SK-N-SH (cell line): ENCODE results near the gene AGAP1. TPM values are rescaled to one million over a fixed set of nuclear protein-coding genes. Genes with fewer than 3 reads are reported as not detected.

Experiments used
- CTCF ChIA-PET: fragments of 300-600, 350-600 bp; formaldehyde crosslinking; extraction: SDS; loops from one replicate; lab custom pipeline; 2021; lab: Yijun Ruan, JAX
- POLR2A ChIA-PET: fragments of 350-600 bp; sonication (Branson Sonifier 250); formaldehyde crosslinking; extraction: SDS; loops from one replicate; lab custom pipeline; 2020; ENCODE audit warnings: antibody characterized with exemption, inconsistent platforms; lab: Yijun Ruan, JAX
- DNase-seq: peaks from one replicate; pipeline ENCODE4 v3.0.0; 2012
- H2AFZ ChIP-seq: fragments of 200-600 bp; sonication (generic); 2 replicates; pipeline ENCODE4 v1.8.1; 2016; ENCODE audit warnings: antibody characterized with exemption, mild to moderate bottlenecking, low read depth
- H3F3A ChIP-seq: fragments of 200-600 bp; sonication (generic); replicated peaks from 2 replicates; pipeline ENCODE3; 2016; ENCODE audit warnings: antibody characterized with exemption, mild to moderate bottlenecking; ENCODE audit not compliant: insufficient read depth
- H3K27ac ChIP-seq, 2 experiments: fragments of 200-500 bp in 1 of 2; fragments of 200-600 bp in 1 of 2; sonication (Bioruptor generic) in 1 of 2; sonication (generic), shearing (Covaris generic) in 1 of 2; 2 replicates each; pipeline versions ENCODE4 v1.5.1 to v1.6.1; 2014 to 2016; ENCODE audit warnings: low read depth in 2 of 2, inconsistent platforms in 1 of 2, low read length in 1 of 2, mild to moderate bottlenecking in 1 of 2, mixed read lengths in 1 of 2
- H3K27me3 ChIP-seq: fragments of 200-600 bp; sonication (generic), shearing (Covaris generic); 2 replicates; pipeline ENCODE4 v1.6.1; 2016; ENCODE audit warnings: mixed run types; ENCODE audit not compliant: insufficient read depth
- H3K36me3 ChIP-seq, 2 experiments: fragments of 200-500 bp in 1 of 2; fragments of 200-600 bp in 1 of 2; sonication (Bioruptor generic) in 1 of 2; sonication (generic) in 1 of 2; replicated peaks in 1 of 2; 2 replicates each; pipeline versions ENCODE3 to v1.5.1; 2014 to 2016; ENCODE audit warnings: low read length in 1 of 2, mild to moderate bottlenecking in 1 of 2; ENCODE audit not compliant: insufficient read depth in 2 of 2, control insufficient read depth in 1 of 2
- H3K4me1 ChIP-seq, 2 experiments: fragments of 200-500 bp in 1 of 2; fragments of 200-600 bp in 1 of 2; sonication (Bioruptor generic) in 1 of 2; sonication (generic), shearing (Covaris generic) in 1 of 2; 2 replicates each; pipeline versions ENCODE4 v1.5.1 to v1.6.1; 2014 to 2016; ENCODE audit warnings: low read depth in 1 of 2, low read length in 1 of 2, mixed run types in 1 of 2; ENCODE audit not compliant: insufficient read depth in 2 of 2, control insufficient read depth in 1 of 2
- H3K4me2 ChIP-seq: fragments of 200-600 bp; sonication (generic), shearing (Covaris generic); 2 replicates; pipeline ENCODE4 v1.6.1; 2017; ENCODE audit warnings: mixed run types
- H3K4me3 ChIP-seq, 2 experiments: fragments of 200-500 bp in 1 of 2; fragments of 200-600 bp in 1 of 2; sonication (Bioruptor generic) in 1 of 2; sonication (generic), shearing (Covaris generic) in 1 of 2; 2 replicates each; pipeline versions ENCODE4 v1.5.1 to v1.8.1; 2014 to 2016; ENCODE audit warnings: low read depth in 2 of 2, inconsistent platforms in 1 of 2, low read length in 1 of 2, mild to moderate bottlenecking in 1 of 2, mixed read lengths in 1 of 2, moderate library complexity in 1 of 2
- H3K79me2 ChIP-seq: fragments of 200-600 bp; sonication (generic); 2 replicates; pipeline ENCODE4 v1.8.1; 2017; ENCODE audit warnings: mild to moderate bottlenecking; ENCODE audit not compliant: insufficient read depth
- H3K9ac ChIP-seq: fragments of 200-600 bp; sonication (generic); 2 replicates; pipeline ENCODE4 v1.6.1; 2017; ENCODE audit warnings: mixed run types
- H3K9me2 ChIP-seq: fragments of 200-600 bp; sonication (generic); 2 replicates; pipeline ENCODE4 v1.6.1; 2017; ENCODE audit warnings: mixed run types
- H3K9me3 ChIP-seq: fragments of 200-600 bp; sonication (generic); 2 replicates; pipeline ENCODE4 v1.6.1; 2017; ENCODE audit warnings: mixed run types, mild to moderate bottlenecking, moderate library complexity
- H4K20me1 ChIP-seq: fragments of 200-600 bp; sonication (generic); 2 replicates; pipeline ENCODE4 v1.6.1; 2017; ENCODE audit warnings: mild to moderate bottlenecking, mixed run types; ENCODE audit not compliant: insufficient read depth
- CHD2 ChIP-seq: fragments of 150-350 bp; IDR thresholded peaks from 2 replicates; pipeline ENCODE4 v1.6.1; 2018; ENCODE audit warnings: low read length; ENCODE audit not compliant: partially characterized antibody
- ELF1 ChIP-seq: IDR thresholded peaks from 2 replicates; pipeline ENCODE4 v1.4.0; 2012
- EZH2phosphoT487 ChIP-seq: fragments of 200-600 bp; sonication (generic); IDR thresholded peaks from 2 replicates; pipeline ENCODE4 v1.6.1; 2017; ENCODE audit warnings: low read depth, mixed run types, mild to moderate bottlenecking, antibody characterized with exemption, moderate library complexity, borderline replicate concordance
- MEF2A ChIP-seq: IDR thresholded peaks from 2 replicates; pipeline ENCODE4 v1.4.0; 2012; ENCODE audit warnings: low read depth, borderline replicate concordance
- MXI1 ChIP-seq: IDR thresholded peaks from 2 replicates; pipeline ENCODE4 v1.6.1; 2012; ENCODE audit warnings: mild to moderate bottlenecking, low read depth, low read length, improper control_type of control experiment
- POLR2AphosphoS5 ChIP-seq: IDR thresholded peaks from 2 replicates; pipeline ENCODE4 v1.6.1; 2012; ENCODE audit warnings: low read depth, low read length
- RAD21 ChIP-seq: IDR thresholded peaks from 2 replicates; pipeline ENCODE4 v1.6.1; 2012; ENCODE audit warnings: mild to moderate bottlenecking, low read length
- RFX5 ChIP-seq: IDR thresholded peaks from 2 replicates; pipeline ENCODE4 v1.6.1; 2012; ENCODE audit warnings: mild to moderate bottlenecking, improper control_type of control experiment, low read length
- SIN3A ChIP-seq: IDR thresholded peaks from 2 replicates; pipeline ENCODE4 v1.6.1; 2012; ENCODE audit warnings: low read depth, mild to moderate bottlenecking, low read length, moderate library complexity, borderline replicate concordance
- SMC3 ChIP-seq: IDR thresholded peaks from 2 replicates; pipeline ENCODE4 v1.6.1; 2012; ENCODE audit warnings: low read depth, low read length, improper control_type of control experiment
- YY1 ChIP-seq: IDR thresholded peaks from 2 replicates; pipeline ENCODE4 v1.4.0; 2012; ENCODE audit warnings: low read depth, mild to moderate bottlenecking
- WGBS: methylation state at CpG from one replicate; pipeline ENCODE4 v1.1.6; 2017; ENCODE audit warnings: low lambda C conversion rate; 5-methylcytosine and 5-hydroxymethylcytosine counted together
- polyA plus RNA-seq, 3 experiments: library from polyadenylated mRNA; depleted of rRNA; stranded (reverse); fragments of >200 nt; gene quantifications; 2 replicates each; pipeline ENCODE4 v1.2.3, GENCODE V29; 2012
- TF ChIP-seq, protein P1 (sequence below): IDR thresholded peaks from 2 replicates; pipeline ENCODE4 v1.4.0; 2012; ENCODE audit warnings: low read depth
- TF ChIP-seq, protein P2 (sequence below): fragments of 150-350 bp; IDR thresholded peaks from 2 replicates; pipeline ENCODE4 v1.6.1; 2016; ENCODE audit warnings: mild to moderate bottlenecking, low read depth, low read length
- TF ChIP-seq, protein P3 (sequence below): fragments of 200-600 bp; sonication (generic); IDR thresholded peaks from 2 replicates; pipeline ENCODE4 v1.6.1; 2017; ENCODE audit warnings: antibody characterized with exemption, mild to moderate bottlenecking, moderate library complexity
- TF ChIP-seq, protein P4 (sequence below): IDR thresholded peaks from 2 replicates; pipeline ENCODE4 v1.4.0; 2012; ENCODE audit warnings: low read depth, borderline replicate concordance
- TF ChIP-seq, protein P5 (sequence below): IDR thresholded peaks from 2 replicates; pipeline ENCODE4; 2012
- TF ChIP-seq, protein P6 (sequence below): IDR thresholded peaks from 2 replicates; pipeline ENCODE4 v1.6.1; 2012; ENCODE audit warnings: mild to moderate bottlenecking, low read depth, low read length, moderate library complexity
- TF ChIP-seq, protein P7 (sequence below): IDR thresholded peaks from 2 replicates; pipeline ENCODE4 v1.4.0; 2012; ENCODE audit warnings: low read depth, borderline replicate concordance

Gene AGAP1
- polyA plus RNA-seq, 1 of the 3 experiments (the other 2 are of a cell fraction) = 8.8 TPM

DNA sequence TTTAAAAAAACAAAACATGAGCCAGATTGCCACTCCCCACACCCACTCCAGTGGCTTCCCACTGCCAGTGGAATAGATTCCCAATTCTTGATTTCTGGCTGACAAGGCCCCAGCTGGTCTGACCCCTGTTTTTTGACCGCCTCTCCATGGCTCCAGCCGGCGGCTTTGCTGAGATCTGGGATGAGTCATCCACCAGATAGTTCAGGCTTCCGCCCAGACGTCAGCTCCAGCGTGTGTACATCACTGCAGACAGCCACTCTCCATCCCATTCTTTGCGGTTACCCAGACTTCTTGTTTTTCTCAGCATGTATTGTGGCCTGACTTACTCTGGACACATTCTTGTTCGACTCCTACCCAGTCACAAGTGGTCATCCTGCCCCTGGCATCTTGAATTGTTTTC is 446.5 kb downstream of the AGAP1 start (continued):
- TF ChIP-seq MXI1 = peak; percentile 44; the same call in 1 of the 2 replicates
- peak; percentile 41 for TF ChIP-seq CHD2
- TF ChIP-seq, protein P1, sequence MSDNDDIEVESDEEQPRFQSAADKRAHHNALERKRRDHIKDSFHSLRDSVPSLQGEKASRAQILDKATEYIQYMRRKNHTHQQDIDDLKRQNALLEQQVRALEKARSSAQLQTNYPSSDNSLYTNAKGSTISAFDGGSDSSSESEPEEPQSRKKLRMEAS = peak; percentile 81
- no peak for TF ChIP-seq YY1
- no peak for TF ChIP-seq EZH2phosphoT487
- no peak for TF ChIP-seq ELF1
- TF ChIP-seq, protein P2, sequence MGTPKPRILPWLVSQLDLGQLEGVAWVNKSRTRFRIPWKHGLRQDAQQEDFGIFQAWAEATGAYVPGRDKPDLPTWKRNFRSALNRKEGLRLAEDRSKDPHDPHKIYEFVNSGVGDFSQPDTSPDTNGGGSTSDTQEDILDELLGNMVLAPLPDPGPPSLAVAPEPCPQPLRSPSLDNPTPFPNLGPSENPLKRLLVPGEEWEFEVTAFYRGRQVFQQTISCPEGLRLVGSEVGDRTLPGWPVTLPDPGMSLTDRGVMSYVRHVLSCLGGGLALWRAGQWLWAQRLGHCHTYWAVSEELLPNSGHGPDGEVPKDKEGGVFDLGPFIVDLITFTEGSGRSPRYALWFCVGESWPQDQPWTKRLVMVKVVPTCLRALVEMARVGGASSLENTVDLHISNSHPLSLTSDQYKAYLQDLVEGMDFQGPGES = no peak
- TF ChIP-seq MEF2A = no peak
- no peak for TF ChIP-seq SMC3

DNA sequence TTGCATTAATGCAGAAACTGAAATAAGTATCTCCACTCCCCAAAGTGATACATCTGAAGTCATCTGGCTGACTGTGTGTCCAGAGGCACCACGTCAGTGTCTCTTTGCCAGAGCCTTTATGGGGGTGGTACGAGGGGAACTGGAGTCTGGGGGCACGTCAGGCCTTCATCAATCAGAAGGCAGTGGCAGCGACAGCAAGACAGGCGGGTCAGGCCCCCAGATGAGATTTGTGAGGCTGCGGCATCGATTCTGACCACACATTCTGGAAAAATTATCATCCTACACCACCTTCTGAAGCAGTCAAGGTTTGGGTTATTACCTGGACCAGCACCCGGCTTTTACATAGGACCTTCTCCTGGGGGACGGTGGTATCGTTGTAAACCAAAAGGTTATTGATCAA is 450.7 kb downstream of the AGAP1 start:
- Histone ChIP-seq H3K27ac (no peak overlapping the region), H3K9me2 (no peaks in the 10 kb centered on the region), H3K4me1 (peaks cover 8 to 11% of the 10 kb centered on the region in 2 experiments; a peak in 2 of 4 replicates), H3K9me3 (no peaks in the 10 kb centered on the region), H3K4me2 (no peak overlapping the region), H3K4me3 (no peak overlapping the region), H4K20me1 (no peaks in the 10 kb centered on the region), H3K79me2 (no peaks in the 10 kb centered on the region), H3K27me3 (no peaks in the 10 kb centered on the region), H3K9ac (no peak overlapping the region), H3K36me3 (no peaks in the 10 kb centered on the region), H2AFZ (no peak overlapping the region), H3F3A (peaks cover 13% of the 10 kb centered on the region)
- ChIA-PET CTCF (interaction anchor here (1.4 kb wide), 1 partner anchor 9 kb away, joined by 3 read pairs; no protein-coding TSS in a partner anchor), POLR2A (no interaction called here)
- no peak for DNase-seq
- WGBS = 98% methylated on average over 10 of the region's 10 CpGs
- TF ChIP-seq, protein P3, sequence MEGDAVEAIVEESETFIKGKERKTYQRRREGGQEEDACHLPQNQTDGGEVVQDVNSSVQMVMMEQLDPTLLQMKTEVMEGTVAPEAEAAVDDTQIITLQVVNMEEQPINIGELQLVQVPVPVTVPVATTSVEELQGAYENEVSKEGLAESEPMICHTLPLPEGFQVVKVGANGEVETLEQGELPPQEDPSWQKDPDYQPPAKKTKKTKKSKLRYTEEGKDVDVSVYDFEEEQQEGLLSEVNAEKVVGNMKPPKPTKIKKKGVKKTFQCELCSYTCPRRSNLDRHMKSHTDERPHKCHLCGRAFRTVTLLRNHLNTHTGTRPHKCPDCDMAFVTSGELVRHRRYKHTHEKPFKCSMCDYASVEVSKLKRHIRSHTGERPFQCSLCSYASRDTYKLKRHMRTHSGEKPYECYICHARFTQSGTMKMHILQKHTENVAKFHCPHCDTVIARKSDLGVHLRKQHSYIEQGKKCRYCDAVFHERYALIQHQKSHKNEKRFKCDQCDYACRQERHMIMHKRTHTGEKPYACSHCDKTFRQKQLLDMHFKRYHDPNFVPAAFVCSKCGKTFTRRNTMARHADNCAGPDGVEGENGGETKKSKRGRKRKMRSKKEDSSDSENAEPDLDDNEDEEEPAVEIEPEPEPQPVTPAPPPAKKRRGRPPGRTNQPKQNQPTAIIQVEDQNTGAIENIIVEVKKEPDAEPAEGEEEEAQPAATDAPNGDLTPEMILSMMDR = no peak
- TF ChIP-seq, protein P4, sequence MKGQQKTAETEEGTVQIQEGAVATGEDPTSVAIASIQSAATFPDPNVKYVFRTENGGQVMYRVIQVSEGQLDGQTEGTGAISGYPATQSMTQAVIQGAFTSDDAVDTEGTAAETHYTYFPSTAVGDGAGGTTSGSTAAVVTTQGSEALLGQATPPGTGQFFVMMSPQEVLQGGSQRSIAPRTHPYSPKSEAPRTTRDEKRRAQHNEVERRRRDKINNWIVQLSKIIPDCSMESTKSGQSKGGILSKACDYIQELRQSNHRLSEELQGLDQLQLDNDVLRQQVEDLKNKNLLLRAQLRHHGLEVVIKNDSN = no peak
- TF ChIP-seq RFX5 (no peak), SIN3A (no peak), MEF2A (no peak), SMC3 (no peak), RAD21 (no peak), POLR2AphosphoS5 (no peak)
- TF ChIP-seq, protein P5, sequence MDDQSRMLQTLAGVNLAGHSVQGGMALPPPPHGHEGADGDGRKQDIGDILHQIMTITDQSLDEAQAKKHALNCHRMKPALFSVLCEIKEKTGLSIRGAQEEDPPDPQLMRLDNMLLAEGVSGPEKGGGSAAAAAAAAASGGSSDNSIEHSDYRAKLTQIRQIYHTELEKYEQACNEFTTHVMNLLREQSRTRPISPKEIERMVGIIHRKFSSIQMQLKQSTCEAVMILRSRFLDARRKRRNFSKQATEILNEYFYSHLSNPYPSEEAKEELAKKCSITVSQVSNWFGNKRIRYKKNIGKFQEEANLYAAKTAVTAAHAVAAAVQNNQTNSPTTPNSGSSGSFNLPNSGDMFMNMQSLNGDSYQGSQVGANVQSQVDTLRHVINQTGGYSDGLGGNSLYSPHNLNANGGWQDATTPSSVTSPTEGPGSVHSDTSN = no peak
- TF ChIP-seq, protein P6, sequence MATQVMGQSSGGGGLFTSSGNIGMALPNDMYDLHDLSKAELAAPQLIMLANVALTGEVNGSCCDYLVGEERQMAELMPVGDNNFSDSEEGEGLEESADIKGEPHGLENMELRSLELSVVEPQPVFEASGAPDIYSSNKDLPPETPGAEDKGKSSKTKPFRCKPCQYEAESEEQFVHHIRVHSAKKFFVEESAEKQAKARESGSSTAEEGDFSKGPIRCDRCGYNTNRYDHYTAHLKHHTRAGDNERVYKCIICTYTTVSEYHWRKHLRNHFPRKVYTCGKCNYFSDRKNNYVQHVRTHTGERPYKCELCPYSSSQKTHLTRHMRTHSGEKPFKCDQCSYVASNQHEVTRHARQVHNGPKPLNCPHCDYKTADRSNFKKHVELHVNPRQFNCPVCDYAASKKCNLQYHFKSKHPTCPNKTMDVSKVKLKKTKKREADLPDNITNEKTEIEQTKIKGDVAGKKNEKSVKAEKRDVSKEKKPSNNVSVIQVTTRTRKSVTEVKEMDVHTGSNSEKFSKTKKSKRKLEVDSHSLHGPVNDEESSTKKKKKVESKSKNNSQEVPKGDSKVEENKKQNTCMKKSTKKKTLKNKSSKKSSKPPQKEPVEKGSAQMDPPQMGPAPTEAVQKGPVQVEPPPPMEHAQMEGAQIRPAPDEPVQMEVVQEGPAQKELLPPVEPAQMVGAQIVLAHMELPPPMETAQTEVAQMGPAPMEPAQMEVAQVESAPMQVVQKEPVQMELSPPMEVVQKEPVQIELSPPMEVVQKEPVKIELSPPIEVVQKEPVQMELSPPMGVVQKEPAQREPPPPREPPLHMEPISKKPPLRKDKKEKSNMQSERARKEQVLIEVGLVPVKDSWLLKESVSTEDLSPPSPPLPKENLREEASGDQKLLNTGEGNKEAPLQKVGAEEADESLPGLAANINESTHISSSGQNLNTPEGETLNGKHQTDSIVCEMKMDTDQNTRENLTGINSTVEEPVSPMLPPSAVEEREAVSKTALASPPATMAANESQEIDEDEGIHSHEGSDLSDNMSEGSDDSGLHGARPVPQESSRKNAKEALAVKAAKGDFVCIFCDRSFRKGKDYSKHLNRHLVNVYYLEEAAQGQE = no peak
- TF ChIP-seq, protein P7, sequence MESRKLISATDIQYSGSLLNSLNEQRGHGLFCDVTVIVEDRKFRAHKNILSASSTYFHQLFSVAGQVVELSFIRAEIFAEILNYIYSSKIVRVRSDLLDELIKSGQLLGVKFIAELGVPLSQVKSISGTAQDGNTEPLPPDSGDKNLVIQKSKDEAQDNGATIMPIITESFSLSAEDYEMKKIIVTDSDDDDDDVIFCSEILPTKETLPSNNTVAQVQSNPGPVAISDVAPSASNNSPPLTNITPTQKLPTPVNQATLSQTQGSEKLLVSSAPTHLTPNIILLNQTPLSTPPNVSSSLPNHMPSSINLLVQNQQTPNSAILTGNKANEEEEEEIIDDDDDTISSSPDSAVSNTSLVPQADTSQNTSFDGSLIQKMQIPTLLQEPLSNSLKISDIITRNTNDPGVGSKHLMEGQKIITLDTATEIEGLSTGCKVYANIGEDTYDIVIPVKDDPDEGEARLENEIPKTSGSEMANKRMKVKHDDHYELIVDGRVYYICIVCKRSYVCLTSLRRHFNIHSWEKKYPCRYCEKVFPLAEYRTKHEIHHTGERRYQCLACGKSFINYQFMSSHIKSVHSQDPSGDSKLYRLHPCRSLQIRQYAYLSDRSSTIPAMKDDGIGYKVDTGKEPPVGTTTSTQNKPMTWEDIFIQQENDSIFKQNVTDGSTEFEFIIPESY = no peak
